ENCODE measurements around the gene TMOD3.

Gene TMOD3

GRCh38 chr15:51909584-51909983 is 80.1 kb downstream of the TMOD3 start:
- Histone ChIP-seq H4K20me1 (ENCODE audit: low read depth, low read length) (no peaks in the 10 kb centered on the region), H3K36me3 (ENCODE audit: low read length) (peaks cover 4% of the 10 kb centered on the region; the same call in 1 of the 2 replicates), H3K27me3 (ENCODE audit: low read length) (no peaks in the 10 kb centered on the region), H3K9ac (ENCODE audit: low read length) (no peak overlapping the region), H3K27ac (ENCODE audit: low read depth, low read length) (no peak overlapping the region), H3K4me2 (ENCODE audit: low read depth, low read length, poor library complexity, severe bottlenecking) (no peak overlapping the region), H3K4me3 (ENCODE audit: insufficient read depth, low read length, poor library complexity, severe bottlenecking) (no peak overlapping the region), H3K79me2 (ENCODE audit: insufficient read depth, low read length) (no peaks in the 10 kb centered on the region), H3K9me3 (ENCODE audit: insufficient read depth, low read length) (no peaks in the 10 kb centered on the region), H2AFZ (ENCODE audit: low read depth, low read length, severe bottlenecking) (no peak overlapping the region), H3K9me2 (replicated peaks; ENCODE audit: insufficient read depth, low read length) (no peaks in the 10 kb centered on the region), H3F3A (ENCODE audit: insufficient read depth) (no peaks in the 10 kb centered on the region)
- no peak for TF ChIP-seq CTCF (IDR thresholded peaks at IDR 0.05; ENCODE audit: insufficient read depth, low read length, poor library complexity, severe bottlenecking)
- no peak for TF ChIP-seq EZH2phosphoT487 (conservative IDR thresholded peaks at IDR 0.05; ENCODE audit: low read length)

DNA sequence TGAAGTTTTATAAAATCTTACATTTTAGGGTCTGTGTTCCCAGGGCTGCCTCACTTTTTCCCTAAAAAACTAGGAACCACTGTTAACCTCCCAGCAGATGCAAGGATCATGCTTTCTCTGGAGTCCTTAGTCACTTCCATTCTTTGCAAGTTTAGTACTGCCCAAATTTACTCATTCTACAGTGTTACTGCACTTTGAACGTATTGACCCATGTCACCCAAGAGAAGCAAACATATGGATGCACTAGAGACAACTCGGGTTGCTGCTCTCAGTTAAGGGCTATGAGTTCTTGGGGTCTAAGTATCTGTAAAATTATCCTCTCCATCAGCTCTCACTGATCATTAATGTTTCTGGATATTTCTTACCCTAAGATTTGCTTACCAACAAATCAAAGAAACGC is 83.1 kb downstream of the TMOD3 start:
- H3K9me3 ChIP-seq (ENCODE audit: insufficient read depth, low read length): no peaks in the 10 kb centered on the region
- no peak overlapping the region for H2AFZ ChIP-seq (ENCODE audit: low read depth, low read length, severe bottlenecking)
- 0 out of 2 replicates have a peak, but pooled peaks cover 4% of the 10 kb centered on the region for H3F3A ChIP-seq (ENCODE audit: insufficient read depth)
- H3K9ac ChIP-seq (ENCODE audit: low read length): no peak overlapping the region
- H3K4me3 ChIP-seq (ENCODE audit: insufficient read depth, low read length, poor library complexity, severe bottlenecking): no peak overlapping the region
- no peak for TF ChIP-seq EZH2phosphoT487 (conservative IDR thresholded peaks at IDR 0.05; ENCODE audit: low read length)
- TF ChIP-seq CTCF (IDR thresholded peaks at IDR 0.05; ENCODE audit: insufficient read depth, low read length, poor library complexity, severe bottlenecking): no peak
- H3K4me2 ChIP-seq (ENCODE audit: low read depth, low read length, poor library complexity, severe bottlenecking): no peak overlapping the region
- no peak overlapping the region for H3K27ac ChIP-seq (ENCODE audit: low read depth, low read length)
- H3K9me2 ChIP-seq (replicated peaks; ENCODE audit: insufficient read depth, low read length): no peaks in the 10 kb centered on the region
- no peaks in the 10 kb centered on the region for H3K27me3 ChIP-seq (ENCODE audit: low read length)
- no peaks in the 10 kb centered on the region for H3K79me2 ChIP-seq (ENCODE audit: insufficient read depth, low read length)
- H4K20me1 ChIP-seq (ENCODE audit: low read depth, low read length): no peaks in the 10 kb centered on the region
- H3K36me3 ChIP-seq (ENCODE audit: low read length): peaks cover 4% of the 10 kb centered on the region; the same call in 1 of the 2 replicates

GRCh38 chr15:51917493-51917892 is 88.0 kb downstream of the TMOD3 start:
- H3K9ac ChIP-seq (ENCODE audit: low read length): no peak overlapping the region
- no peak overlapping the region for H3K4me2 ChIP-seq (ENCODE audit: low read depth, low read length, poor library complexity, severe bottlenecking)
- no peaks in the 10 kb centered on the region for H3K79me2 ChIP-seq (ENCODE audit: insufficient read depth, low read length)
- H3K27me3 ChIP-seq (ENCODE audit: low read length): no peaks in the 10 kb centered on the region
- no peak for TF ChIP-seq EZH2phosphoT487 (conservative IDR thresholded peaks at IDR 0.05; ENCODE audit: low read length)
- TF ChIP-seq CTCF (IDR thresholded peaks at IDR 0.05; ENCODE audit: insufficient read depth, low read length, poor library complexity, severe bottlenecking): peak; percentile 9
- H3K27ac ChIP-seq (ENCODE audit: low read depth, low read length): no peak overlapping the region
- no peaks in the 10 kb centered on the region for H4K20me1 ChIP-seq (ENCODE audit: low read depth, low read length)
- 0 out of 2 replicates have a peak, but pooled peaks cover 4% of the 10 kb centered on the region for H3F3A ChIP-seq (ENCODE audit: insufficient read depth)
- H3K9me3 ChIP-seq (ENCODE audit: insufficient read depth, low read length): no peaks in the 10 kb centered on the region
- no peak overlapping the region for H2AFZ ChIP-seq (ENCODE audit: low read depth, low read length, severe bottlenecking)
- no peak overlapping the region for H3K4me3 ChIP-seq (ENCODE audit: insufficient read depth, low read length, poor library complexity, severe bottlenecking)
- H3K9me2 ChIP-seq (replicated peaks; ENCODE audit: insufficient read depth, low read length): no peaks in the 10 kb centered on the region
- H3K36me3 ChIP-seq (ENCODE audit: low read length): no peaks in the 10 kb centered on the region; the same call in 1 of the 2 replicates

All from SU-DHL-6 (cell line).